GM15510 (cell line): ENCODE measurements around the gene TTC12.

Experiments used
- POLR2A ChIP-seq: IDR thresholded peaks from 3 replicates; pipeline ENCODE4 v1.6.1; 2011; ENCODE audit warnings: borderline replicate concordance; ENCODE audit not compliant: insufficient read length; ENCODE audit errors: extremely low read depth

The TTC12 gene

GRCh38 chr11:113341388-113342165, 27.2 kb downstream of the TTC12 start:
- TF ChIP-seq POLR2A: no peak

- no peak for TF ChIP-seq POLR2A
Measured at GRCh38 chr11:113345978-113346377, 31.6 kb downstream of the TTC12 start.

GRCh38 chr11:113349528-113349927, 35.1 kb downstream of the TTC12 start:
- no peak for TF ChIP-seq POLR2A

- TF ChIP-seq POLR2A: no peak
Measured at GRCh38 chr11:113350336-113351067, 36.1 kb downstream of the TTC12 start.

DNA sequence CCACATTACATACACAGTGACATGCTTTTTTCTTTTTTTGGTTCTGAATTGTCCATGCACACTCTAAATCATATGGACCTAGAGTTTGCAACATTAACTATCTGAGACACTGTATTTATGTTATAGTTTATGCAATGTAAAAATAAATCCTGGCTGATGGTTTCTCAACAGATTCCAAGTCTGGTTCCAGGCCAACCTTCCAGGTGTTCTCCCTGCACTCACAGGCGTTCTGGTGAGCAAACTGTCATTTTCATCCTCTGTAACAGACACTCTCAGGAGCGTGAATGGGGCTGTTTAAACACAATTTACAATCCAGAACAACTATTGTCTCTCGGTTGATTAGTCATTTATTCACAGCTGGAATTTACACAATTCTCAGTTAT, 36.7 kb downstream of the TTC12 start:
- TF ChIP-seq POLR2A: no peak

DNA sequence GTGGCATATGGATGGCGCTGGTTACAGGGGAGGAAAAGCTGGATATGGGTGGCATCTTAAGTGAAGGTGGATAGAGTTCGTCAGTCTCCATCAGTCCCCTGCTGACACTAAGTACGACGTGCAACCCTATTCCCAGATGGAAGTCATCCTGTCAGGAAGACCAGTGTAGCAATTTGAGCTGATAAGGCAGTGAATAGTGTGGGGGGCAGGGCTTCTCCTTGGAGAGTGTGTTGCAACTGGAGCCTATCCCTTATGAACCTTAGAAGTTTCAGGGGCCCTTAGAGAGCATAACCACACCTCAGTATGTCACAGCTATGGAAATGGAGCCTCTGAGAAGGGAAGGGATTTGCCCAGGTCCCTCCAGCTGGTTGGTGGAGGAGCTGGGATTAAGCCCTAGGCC, 37.1 kb downstream of the TTC12 start:
- TF ChIP-seq POLR2A: no peak

GRCh38 chr11:113356203-113356602, 41.8 kb downstream of the TTC12 start:
- TF ChIP-seq POLR2A: no peak

GRCh38 chr11:113363406-113363805, 49.0 kb downstream of the TTC12 start:
- TF ChIP-seq POLR2A: no peak

GRCh38 chr11:113363996-113364641, 49.7 kb downstream of the TTC12 start:
- no peak for TF ChIP-seq POLR2A

DNA sequence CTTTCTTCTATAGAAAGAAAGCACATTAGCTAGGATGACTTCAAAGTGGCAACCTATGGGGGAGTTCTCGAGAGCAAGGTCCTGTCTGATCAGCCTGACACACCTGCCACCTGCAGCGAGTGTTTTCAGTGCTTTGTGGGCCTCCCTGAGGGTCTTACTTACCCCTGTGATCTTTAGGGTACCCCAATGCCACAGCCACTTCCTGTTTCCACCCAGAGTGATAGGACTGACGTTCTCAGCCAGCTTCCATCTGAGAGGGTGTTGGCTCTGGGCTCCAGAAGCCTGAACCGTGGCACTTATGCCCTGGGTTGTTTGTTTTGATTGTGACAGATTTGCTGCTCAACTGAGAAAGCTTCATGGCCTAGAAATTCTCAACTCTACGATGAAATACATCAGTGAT, 51.5 kb downstream of the TTC12 start:
- TF ChIP-seq POLR2A: no peak

- TF ChIP-seq POLR2A: no peak
Measured at GRCh38 chr11:113369411-113369810, 55.0 kb downstream of the TTC12 start.

- TF ChIP-seq POLR2A: no peak
Measured at GRCh38 chr11:113370634-113371033, 56.3 kb downstream of the TTC12 start.

DNA sequence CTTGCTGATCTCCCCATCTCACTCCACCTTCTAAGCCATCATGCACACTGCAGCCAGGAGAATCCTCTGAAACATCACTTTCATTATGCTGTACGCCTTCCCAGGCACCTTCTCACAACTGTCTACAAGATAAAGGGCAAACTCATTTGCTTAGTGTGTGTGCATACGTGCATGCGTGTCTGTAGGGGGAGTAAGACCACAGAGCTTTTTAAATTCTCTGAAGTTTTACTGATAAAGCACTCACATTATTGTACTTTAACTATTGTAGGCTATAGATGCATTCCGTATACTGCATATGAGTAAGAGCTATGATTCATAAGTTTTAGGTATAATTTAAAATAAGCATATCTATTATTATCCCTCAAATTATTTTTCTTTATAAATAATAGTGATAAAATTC, 57.9 kb downstream of the TTC12 start:
- no peak for TF ChIP-seq POLR2A

GRCh38 chr11:113373306-113373705, 58.9 kb downstream of the TTC12 start:
- no peak for TF ChIP-seq POLR2A

- no peak for TF ChIP-seq POLR2A
Measured at GRCh38 chr11:113373981-113374560, 59.7 kb downstream of the TTC12 start.
